ENCODE data around the gene GSG1L.

The GSG1L gene

GRCh38 chr16:28003021-28003865, 60.3 kb downstream of the GSG1L start:
- DNase-seq (ENCODE audit: low read depth), result no peak
- TF ChIP-seq, protein P1, sequence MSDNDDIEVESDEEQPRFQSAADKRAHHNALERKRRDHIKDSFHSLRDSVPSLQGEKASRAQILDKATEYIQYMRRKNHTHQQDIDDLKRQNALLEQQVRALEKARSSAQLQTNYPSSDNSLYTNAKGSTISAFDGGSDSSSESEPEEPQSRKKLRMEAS (IDR thresholded peaks at IDR 0.05; ENCODE audit: low read depth, low read length), result 0 out of 2 replicates have a peak, but pooled peaks have one; percentile 14
- no peak for TF ChIP-seq POLR2A (IDR thresholded peaks at IDR 0.05; ENCODE audit: extremely low read depth, insufficient read length)
- no peak for TF ChIP-seq MYC (IDR thresholded peaks at IDR 0.05; ENCODE audit: low read depth, low read length)
- TF ChIP-seq, protein P2, sequence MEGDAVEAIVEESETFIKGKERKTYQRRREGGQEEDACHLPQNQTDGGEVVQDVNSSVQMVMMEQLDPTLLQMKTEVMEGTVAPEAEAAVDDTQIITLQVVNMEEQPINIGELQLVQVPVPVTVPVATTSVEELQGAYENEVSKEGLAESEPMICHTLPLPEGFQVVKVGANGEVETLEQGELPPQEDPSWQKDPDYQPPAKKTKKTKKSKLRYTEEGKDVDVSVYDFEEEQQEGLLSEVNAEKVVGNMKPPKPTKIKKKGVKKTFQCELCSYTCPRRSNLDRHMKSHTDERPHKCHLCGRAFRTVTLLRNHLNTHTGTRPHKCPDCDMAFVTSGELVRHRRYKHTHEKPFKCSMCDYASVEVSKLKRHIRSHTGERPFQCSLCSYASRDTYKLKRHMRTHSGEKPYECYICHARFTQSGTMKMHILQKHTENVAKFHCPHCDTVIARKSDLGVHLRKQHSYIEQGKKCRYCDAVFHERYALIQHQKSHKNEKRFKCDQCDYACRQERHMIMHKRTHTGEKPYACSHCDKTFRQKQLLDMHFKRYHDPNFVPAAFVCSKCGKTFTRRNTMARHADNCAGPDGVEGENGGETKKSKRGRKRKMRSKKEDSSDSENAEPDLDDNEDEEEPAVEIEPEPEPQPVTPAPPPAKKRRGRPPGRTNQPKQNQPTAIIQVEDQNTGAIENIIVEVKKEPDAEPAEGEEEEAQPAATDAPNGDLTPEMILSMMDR (IDR thresholded peaks at IDR 0.05; ENCODE audit: low read depth, low read length), result no peak
- no peak overlapping the region for H3K4me3 ChIP-seq (ENCODE audit: low read depth, low read length)

- no peak for DNase-seq (ENCODE audit: low read depth)
- H3K4me3 ChIP-seq (ENCODE audit: low read depth, low read length), result no peak overlapping the region
- TF ChIP-seq, protein P2 (IDR thresholded peaks at IDR 0.05; ENCODE audit: low read depth, low read length), result no peak
- TF ChIP-seq, protein P1 (IDR thresholded peaks at IDR 0.05; ENCODE audit: low read depth, low read length), result no peak
- TF ChIP-seq MYC (IDR thresholded peaks at IDR 0.05; ENCODE audit: low read depth, low read length) (no peak), POLR2A (IDR thresholded peaks at IDR 0.05; ENCODE audit: extremely low read depth, insufficient read length) (no peak)
These were observed 61.9 kb downstream of the GSG1L start for GRCh38 chr16:28001642-28002041.

GRCh38 chr16:28001184-28001583, 62.3 kb downstream of the GSG1L start:
- no peak overlapping the region for H3K4me3 ChIP-seq (ENCODE audit: low read depth, low read length)
- DNase-seq (ENCODE audit: low read depth), result no peak
- TF ChIP-seq, protein P1 (IDR thresholded peaks at IDR 0.05; ENCODE audit: low read depth, low read length), result no peak
- TF ChIP-seq, protein P2 (IDR thresholded peaks at IDR 0.05; ENCODE audit: low read depth, low read length), result no peak
- no peak for TF ChIP-seq MYC (IDR thresholded peaks at IDR 0.05; ENCODE audit: low read depth, low read length)

DNA sequence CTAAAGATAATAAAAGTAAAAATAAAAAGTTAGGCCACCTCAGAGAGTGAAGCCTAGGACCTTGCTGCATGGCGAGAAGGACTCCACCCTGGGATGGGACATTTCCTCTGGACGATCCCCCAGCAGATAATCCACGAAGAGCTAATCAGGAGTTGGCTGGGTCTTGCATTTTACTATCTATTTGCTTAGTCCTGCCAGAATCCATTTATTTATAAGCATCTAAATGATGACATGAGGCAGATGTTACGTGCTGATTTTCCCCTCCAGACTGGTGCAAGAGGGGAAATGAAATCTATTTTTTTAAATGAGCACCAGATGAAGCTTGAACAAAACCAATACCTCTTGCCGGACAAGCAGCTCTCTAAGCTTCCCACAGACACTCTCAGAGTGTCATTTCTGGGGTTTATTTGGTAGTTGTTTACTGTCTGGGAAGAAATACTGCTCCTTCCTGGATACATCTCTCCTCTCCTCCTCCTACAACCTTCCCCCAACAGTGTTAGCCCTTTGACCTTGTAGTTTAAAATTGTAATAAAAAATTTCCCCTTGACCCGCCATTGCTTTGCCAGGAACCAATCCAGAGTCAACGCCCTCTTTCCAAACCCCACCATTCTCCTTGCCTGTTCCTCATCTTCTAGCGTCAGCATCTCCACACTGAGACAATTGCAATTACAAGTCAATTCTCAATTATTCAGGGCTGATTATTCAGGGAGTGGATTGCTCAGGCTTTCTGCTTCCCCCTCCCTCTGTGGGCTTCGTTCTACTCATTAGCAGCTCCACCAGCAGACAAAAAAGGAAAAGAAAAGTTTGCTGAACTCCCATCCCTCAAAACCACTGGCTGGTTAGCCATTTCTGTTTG, 63.0 kb downstream of the GSG1L start:
- H3K4me3 ChIP-seq (ENCODE audit: low read depth, low read length), result no peak overlapping the region
- TF ChIP-seq MYC (IDR thresholded peaks at IDR 0.05; ENCODE audit: low read depth, low read length) (no peak), POLR2A (IDR thresholded peaks at IDR 0.05; ENCODE audit: extremely low read depth, insufficient read length) (no peak)
- TF ChIP-seq, protein P1 (IDR thresholded peaks at IDR 0.05; ENCODE audit: low read depth, low read length), result no peak
- TF ChIP-seq, protein P2 (IDR thresholded peaks at IDR 0.05; ENCODE audit: low read depth, low read length), result no peak
- no peak for DNase-seq (ENCODE audit: low read depth)

GRCh38 chr16:27999687-28000086, 63.8 kb downstream of the GSG1L start:
- DNase-seq (ENCODE audit: low read depth), result peak; percentile 5
- TF ChIP-seq, protein P1 (IDR thresholded peaks at IDR 0.05; ENCODE audit: low read depth, low read length), result no peak
- TF ChIP-seq, protein P2 (IDR thresholded peaks at IDR 0.05; ENCODE audit: low read depth, low read length), result no peak
- TF ChIP-seq POLR2A (IDR thresholded peaks at IDR 0.05; ENCODE audit: extremely low read depth, insufficient read length), result no peak
- TF ChIP-seq MYC (IDR thresholded peaks at IDR 0.05; ENCODE audit: low read depth, low read length), result no peak
- no peak overlapping the region for H3K4me3 ChIP-seq (ENCODE audit: low read depth, low read length)

All from NB4 (cell line).